GM19467 (cell line): ENCODE data around the gene TULP4.
"Not testable (repeated sequence)": the region's sequence is repeated elsewhere in the genome, so short reads cannot be mapped to it uniquely, and the experiment has no call there.

Source experiments
- ATAC-seq: cut with Tn5 transposase; IDR thresholded peaks from one replicate; pipeline ENCODE4 v1.9.1; 2021; ENCODE audit warnings: mild to moderate bottlenecking, moderate library complexity; ENCODE audit not compliant: unreplicated experiment

Gene TULP4

DNA sequence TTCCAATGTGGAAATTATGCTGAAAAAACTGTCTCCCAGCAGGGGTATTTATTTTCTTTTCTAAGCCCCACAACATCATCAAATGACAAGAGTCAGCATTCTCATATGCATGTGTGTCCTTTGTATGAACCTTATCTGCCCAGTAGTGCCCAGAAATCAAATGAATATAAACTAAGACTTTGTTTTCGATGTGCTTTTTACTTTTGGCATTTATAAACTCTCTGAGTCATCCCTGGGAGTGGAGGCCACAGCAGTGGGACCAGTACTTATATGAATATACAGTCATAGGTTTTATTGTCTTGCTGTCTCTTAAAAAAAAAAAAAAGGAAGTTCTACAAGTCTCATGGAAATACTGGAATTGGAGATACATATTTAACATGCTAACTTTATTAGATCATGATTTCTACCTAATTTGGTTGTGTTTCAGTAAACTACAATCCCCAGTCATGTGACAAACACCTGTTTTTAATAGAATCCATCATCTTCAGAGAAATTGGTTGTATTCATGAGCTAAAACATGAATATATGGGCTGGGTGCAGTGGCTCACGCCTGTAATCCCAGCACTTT, 148.4 kb downstream of the TULP4 start:
- no peak for ATAC-seq

DNA sequence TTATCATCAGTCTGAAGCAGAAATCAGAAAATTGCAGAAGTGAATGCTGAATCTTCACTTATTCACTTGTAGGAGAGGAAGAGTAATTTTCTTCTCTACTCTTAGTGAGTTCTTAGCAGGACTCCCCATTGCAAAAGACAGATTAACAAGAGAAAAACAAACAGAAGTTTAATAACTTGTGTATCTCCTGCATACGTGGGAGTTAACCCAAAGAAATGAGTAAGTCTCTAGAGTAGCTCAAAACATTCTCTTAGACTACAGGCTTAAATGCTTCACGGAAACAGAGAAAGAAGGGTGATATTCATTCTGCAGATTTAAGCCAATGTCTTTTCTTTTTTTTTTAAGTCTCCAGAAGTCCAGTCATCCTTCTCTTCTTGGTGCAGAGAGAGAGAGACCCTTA, 149.7 kb downstream of the TULP4 start:
- ATAC-seq: no peak

DNA sequence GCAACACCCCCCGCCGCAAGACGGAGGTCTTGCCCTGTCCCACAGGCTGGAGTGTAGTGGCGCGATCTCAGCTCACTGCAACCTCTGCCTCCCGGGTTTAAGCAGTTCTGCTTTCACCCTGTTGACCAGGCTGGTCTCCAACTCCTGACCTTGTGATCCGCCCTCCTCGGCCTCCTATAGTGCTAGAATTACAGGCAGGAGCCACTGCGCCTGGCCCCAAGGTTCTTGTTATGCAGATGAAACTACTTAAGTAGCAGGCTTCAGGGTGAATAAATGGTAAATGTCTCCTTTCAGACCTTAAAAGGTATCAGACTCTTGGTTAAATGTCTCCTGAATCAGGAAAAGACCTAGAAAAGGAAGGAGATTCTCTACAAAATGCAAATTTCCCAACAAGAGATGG, 152.2 kb downstream of the TULP4 start:
- ATAC-seq: no peak

DNA sequence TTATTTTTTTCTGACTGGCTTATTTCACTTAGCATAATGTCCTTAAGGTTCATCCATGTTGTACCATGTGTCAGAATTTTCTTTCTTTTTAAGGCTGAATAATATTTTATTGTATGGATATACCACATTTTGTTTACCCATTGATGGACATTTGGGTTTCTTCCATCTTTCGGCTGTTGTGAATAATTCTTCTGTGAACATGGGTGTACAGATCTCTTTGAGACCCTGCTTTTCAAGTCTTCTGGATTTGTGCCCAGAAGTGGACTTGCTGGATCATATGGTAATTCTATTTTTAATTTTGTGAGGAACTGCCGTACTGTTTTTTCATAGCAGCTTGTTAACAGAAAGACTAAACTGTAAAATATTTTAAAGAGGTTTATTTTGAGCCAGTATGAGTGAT, 153.0 kb downstream of the TULP4 start:
- no peak for ATAC-seq

DNA sequence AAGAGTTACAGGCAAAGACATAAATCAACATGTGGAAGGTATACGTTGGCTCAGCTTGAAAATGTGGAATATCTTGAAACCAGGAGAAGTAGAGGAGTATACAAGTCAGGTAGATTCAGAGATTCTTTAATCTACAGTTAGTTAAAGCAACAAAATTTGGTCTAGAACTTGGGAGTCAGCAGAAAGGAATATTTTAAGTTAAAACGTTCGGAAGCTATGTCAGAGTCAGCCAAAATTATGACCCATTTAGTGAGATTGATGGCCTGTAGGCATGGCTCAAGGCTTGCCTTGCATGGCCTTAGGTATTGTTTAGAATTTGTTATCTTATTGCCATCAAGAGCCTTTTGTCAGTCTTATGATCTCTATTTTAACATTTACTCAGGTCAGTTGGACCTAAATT, 153.5 kb downstream of the TULP4 start:
- ATAC-seq: no peak

DNA sequence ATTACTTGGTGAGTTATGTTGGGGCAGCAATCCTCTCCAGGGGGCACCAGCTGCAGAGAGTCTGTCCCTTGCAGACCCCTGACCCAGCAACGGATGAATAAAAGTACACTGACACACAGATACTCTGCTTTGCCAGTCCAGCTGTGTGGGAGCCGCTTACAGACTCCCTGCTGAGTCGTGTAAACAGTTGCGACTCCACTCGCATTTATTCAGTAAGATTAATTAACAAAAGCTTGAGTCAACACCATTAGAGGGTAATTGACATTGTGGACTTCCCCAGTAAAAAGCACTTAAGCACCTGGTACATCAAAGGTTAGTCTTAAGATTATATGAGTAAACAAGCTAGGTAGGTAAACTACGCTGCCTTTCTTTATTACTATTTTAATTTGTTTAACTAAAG, 155.7 kb downstream of the TULP4 start:
- no peak for ATAC-seq

DNA sequence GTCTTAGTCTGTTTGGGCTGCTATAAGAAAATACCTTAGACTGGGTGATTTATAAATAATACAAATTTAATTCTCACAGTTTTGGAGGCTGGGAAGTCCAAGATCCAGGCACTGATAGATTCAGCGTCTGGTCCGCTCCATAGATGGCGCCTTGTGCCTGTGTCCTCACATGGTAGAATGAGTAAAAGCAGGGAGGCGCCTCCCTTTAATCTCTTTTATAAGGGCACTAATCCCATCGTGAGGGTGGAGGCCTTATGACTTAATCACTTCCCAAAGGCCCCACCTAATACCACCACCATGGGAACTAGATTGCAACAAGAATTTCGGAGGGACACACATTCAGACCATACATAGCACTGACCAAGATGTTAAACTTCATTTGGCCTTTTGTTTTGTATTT, 156.4 kb downstream of the TULP4 start:
- ATAC-seq: no peak

DNA sequence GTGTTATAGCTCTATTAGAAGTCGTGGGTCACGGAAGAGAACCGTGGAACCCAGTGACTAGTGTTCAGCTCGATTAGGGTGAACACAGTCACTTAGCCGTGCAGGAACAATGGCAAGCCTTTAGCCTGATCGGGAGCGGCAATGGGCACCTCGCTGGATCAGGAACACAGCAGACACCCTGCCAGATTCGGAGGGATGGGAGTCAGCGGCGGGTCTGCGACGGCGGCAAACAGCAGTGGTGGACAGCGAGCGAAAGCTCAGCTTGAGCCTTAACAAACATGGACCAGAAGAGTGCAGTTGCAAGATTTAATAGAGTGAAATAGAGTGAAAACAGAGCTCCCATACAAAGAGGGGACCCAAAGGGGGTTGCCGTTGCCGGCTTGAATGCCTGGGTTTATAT, 157.8 kb downstream of the TULP4 start:
- not testable (repeated sequence) for ATAC-seq

DNA sequence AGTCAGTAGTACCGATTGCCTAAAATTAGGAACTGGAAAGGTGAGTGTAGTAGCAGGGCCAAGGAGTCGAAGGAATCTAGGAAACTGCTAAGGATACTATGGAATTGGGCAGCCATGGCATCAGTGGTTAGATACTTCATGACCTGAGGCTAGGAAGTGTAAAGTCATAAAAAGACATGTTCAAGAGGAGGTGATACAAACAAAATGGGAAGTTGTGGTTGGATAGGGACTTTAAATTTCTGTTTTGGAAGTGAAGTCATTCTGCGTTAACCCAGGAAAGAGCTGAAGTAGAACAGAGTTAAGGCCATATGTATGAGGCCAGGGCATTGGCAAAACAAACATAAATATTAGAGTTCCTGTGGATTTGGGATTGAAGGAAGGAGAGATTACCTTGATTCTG, 159.1 kb downstream of the TULP4 start:
- no peak for ATAC-seq

DNA sequence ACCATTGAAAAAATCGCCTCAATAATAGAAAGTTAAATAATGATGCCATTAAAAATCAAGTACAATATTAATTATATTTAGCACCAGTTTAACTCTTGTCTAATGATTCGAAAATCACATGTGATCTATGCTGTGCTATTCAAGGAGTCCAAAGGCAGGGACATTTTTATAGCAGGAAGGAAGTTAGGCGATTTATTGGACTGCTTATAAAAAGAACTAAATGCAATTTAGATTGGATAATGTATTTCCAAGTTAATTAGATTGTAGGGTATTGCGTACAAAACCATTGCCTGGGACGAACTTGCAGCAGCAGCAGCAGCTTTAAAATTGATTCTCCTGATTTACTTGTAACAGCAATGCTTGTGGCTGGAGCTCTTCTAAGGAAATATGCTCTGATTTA, 160.2 kb downstream of the TULP4 start:
- no peak for ATAC-seq

DNA sequence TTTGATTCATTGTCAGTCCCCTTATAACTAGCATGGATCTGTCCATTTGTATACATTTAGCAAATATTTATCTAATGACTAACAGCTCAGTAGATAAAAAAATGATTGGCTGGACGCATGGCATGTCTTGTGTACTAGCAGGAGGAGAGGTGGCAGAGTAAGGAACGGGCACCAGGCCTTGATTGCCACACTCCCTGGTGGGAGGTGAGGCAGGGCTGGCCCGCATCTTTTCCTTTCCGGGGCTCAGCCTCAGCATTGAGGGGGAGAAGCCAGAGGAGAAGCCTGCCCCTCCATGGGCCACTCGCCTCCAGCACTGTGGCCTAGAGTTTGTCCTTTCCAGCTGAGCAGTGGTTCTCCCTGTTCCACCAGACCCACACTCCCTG, 162.7 kb downstream of the TULP4 start:
- peak; percentile 11 for ATAC-seq

DNA sequence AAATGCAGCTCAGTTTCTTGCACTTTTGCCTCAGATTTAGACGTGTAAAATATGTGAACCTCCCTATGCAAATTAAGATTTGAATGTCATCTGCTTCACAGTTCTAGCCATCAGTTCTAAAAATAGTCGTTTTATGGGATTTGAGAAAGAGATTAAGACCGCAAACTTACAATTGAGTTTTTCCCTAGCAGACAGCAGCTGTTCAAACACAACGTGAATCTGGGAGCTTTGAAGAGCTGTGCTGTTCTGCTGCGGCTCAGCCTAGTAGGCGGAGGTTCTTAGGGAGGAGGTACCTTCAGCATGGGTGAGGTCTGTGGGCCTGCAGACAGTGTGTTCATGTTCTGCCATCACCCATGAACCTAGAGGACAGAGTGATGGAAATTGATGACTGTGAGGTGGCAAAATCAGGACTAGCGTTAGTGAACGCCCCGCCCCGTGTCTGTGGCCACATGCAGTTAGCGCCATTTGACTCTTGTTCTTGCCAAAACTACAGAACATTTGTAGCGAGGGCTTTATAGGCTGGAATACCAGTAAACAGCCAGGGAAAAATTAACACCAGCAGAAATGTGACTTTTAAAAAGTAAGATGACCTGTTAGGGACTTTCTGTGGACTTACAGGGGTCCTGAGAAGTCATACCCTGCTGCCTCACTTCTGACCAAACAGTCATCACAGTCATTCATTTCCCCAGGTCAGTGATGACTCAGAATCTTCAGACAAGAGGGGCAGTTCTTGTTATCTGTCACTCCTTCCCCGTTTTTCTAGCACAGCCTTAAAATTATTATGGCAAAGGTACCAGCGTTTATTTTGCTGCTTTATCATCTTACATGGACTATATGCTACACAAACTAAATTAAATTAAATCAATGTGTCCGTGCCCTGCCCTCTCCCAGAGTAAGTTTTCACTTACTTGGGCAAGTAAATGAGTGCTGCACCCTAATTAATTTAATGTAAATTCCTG, 163.4 kb downstream of the TULP4 start:
- peak; percentile 78 for ATAC-seq

DNA sequence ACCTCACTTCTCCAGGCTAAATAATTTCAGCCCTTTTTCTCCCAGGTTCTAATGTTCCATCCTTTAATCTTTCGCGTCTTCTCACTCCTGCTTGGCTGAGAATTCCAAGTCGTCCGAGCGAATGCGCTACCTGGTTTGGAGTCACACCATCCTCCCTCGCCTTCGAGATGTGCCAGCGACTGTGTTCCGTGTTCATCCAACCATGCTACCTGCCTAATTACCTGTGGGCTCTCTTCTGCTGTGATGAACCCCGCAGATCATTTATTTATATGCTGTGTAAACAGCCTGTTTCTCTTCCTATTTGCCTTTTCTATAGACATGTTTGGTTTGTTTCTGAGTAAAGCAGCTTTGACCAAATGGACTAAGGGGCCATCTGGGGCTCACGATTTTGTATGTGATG, 164.1 kb downstream of the TULP4 start:
- no peak for ATAC-seq

DNA sequence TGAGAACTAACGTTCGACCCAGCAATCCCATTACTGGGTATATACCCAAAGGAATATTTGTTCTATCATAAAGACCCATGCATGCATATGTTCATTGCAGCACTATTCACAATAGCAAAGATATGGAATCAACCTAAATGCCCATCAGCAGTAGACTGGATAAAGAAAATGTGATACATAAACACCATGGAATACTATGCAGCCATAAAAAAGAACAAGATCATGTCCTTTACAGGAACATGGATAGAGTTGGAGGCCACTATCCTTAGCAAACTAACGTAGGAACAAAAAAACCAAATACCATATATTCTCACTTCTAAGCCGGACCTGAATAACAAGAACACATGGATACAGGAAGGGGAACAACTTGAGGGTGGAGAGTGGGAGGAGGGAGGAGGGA, 165.5 kb downstream of the TULP4 start:
- ATAC-seq: not testable (repeated sequence)

DNA sequence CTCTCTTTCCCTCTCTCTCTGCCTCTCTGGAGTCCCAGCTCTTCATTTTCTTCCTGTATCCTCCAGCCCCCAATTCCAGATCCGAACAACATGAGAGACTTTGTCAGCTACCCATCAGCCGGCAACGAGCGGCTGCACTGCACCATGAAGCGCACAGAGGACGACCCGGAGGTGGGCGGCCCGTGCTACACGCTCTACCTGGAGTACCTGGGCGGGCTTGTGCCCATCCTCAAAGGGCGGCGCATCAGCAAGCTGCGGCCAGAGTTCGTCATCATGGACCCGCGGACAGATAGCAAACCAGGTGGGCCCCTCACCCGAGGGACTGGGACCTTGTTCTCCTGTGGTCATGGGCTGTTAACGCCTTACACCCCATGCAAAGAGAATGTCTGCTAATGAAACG, 168.7 kb downstream of the TULP4 start:
- ATAC-seq: no peak

DNA sequence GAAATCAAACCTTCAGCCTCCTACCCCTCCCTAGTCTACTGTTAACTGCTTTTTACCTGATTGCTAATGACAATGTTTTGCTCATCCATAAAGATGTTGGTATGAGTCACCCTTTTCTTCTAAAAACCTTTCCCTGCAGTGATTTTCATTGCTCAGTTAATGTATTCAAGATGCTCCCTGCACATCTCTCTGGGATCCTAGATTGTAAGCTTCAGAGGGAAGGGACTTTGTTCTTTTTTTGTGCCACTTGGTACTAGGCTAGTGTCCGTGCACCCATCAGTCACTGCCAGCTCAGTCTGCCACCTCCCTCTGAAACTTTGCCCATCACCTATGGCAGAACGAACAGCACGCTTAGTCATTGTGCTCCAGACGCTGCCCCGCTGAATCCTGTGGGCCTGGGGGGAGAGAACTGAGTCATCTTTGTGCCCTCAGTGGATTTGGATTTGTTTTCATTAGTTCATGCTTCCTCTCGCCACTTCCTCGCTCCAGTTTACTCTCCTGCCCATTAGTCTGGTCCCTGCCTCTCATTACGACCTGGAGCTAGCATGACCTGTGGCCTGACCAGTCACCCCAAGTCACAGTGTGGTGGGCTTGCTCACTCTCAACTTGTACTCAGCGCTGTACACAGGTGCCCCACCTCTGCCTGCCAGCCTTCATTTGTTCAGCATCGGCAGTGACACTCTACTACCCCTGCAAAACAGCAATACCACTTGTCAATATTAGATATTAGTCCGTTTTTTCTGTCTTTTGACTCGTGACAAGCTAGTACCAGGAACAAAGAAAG, 169.6 kb downstream of the TULP4 start:
- no peak for ATAC-seq

DNA sequence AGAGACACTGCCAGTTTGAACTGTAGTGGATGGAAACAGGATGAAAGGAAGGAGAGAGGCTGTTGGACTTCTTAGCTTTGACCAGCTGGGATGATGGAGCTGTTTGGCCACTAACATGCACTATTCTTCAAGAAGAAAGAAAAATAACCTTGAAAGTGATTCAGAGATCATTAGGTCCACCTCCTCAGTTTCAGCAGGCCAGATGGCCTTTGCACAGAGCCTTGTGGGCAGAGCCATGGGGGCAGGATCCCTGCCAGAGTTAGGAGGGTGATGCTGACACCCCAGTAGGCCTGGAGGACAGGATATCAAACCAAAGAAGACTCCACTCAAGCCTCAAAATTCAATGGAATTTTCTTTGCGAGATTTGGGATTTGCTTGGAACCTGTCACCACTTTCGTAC, 173.2 kb downstream of the TULP4 start:
- ATAC-seq: no peak

DNA sequence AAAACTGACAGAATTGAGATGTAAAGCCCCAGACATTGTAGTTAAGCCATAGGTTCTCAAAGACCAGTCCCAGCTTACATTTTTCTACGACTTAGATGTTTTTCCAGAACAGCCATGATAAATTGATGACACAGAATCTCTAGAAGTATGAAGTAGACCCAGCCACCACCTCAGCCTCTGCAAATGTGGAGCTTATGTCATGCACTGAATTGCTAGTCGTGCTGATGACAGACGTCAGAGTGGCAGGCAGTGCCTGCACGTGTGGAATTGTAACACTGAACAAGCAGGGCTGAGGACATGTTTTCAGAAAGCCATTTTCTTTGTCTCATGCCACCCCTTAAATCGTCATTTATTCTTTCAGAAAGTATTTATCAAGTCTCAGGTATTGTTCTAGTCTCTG, 175.2 kb downstream of the TULP4 start:
- ATAC-seq: no peak

DNA sequence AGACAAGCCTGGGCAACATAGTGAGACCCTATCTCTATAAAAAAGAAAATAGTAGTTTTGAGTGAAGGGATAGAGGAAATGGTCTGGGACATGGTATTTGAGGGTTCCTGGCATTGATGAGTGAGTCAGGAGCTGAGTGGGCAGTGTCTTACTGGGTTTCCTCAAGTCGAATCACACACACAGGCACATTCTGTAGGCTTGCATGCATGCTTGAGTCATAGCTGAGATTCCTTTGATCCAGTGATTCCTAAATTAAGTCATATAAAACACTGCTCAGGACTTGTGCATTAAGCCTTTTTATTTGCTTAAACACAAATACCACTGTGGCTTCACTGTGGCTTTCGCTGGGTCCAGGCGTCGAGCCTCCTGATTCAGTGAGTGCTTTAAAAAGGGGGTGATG, 175.8 kb downstream of the TULP4 start:
- ATAC-seq: no peak

DNA sequence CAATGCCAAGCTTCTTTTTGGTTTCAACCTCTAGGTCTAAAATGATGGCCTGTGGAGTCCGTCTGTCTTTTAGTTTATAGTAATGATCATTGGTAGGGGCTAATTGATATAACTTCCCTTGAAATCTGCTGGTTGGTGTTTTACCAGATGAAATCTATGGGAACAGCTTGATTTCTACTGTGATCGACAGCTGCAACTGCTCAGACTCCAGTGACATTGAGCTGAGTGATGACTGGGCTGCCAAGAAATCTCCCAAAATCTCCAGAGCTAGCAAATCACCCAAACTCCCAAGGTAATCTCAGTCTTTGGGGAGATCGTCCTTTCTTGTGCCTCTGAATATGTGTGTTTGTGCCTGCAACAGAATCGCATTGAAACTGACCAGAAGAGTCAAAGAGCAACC, 177.2 kb downstream of the TULP4 start:
- ATAC-seq: no peak

DNA sequence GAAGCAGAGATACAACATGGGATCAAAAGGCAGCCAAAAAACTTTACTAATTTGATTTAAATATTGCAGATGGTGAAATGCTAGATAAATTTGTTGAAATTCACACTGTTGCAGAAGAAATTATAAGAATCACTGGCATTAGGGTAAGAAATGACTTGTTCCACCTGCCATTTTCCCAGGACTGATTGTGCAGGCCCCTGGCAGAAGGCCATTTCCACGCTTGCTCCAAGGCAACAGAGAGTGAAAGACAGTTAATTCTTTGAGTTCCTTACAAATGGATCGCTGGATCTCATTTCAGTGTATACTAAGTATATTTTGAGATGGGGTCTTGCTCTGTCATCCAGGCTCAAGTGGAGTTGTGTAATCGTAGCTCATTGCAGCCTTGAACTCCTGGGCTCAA, 180.6 kb downstream of the TULP4 start:
- no peak for ATAC-seq

DNA sequence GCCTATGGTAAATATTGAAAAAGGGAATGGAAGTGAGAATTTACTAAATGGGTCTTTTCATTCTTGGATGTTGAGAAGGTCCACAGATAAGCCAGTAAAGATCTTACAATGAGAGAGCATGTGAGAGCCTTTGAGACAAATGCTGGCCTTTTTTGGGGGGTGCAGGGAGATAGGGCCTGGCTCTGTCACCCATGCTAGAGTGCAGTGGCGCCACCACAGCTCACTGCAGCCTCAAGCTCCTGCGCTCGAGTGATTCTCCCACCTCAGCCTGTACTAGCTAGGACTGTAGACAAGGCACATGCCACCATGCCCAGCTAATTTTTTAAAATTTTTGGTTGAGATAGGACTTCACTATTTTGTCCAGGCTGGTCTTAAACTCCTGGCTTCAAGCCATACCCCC, 184.4 kb downstream of the TULP4 start:
- ATAC-seq: no peak
